ENCODE data around the gene RAB3A. TPM values are rescaled to one million over a fixed set of nuclear protein-coding genes. Genes with fewer than 3 reads are reported as not detected.
A peak's percentile ranks its signal among the peaks of the same experiment; 100 is the strongest.

Gene RAB3A
- total RNA-seq, 1 donor from 2014 or later = 5.6 TPM

- Histone ChIP-seq H3K27me3 (no peaks in the 10 kb centered on the region), H3K27ac (peak overlapping the region; percentile 76), H3K4me3 (no peak overlapping the region), H3K36me3 (no peaks in the 10 kb centered on the region), H3K9me3 (no peaks in the 10 kb centered on the region), H3K4me1 (peaks cover 64% of the 10 kb centered on the region)
- intact Hi-C loops (cut with DNase I) = no loop called here
- DNase-seq (ENCODE audit: extremely low spot score in 2 of 2) = no peak
- TF ChIP-seq, protein P1, sequence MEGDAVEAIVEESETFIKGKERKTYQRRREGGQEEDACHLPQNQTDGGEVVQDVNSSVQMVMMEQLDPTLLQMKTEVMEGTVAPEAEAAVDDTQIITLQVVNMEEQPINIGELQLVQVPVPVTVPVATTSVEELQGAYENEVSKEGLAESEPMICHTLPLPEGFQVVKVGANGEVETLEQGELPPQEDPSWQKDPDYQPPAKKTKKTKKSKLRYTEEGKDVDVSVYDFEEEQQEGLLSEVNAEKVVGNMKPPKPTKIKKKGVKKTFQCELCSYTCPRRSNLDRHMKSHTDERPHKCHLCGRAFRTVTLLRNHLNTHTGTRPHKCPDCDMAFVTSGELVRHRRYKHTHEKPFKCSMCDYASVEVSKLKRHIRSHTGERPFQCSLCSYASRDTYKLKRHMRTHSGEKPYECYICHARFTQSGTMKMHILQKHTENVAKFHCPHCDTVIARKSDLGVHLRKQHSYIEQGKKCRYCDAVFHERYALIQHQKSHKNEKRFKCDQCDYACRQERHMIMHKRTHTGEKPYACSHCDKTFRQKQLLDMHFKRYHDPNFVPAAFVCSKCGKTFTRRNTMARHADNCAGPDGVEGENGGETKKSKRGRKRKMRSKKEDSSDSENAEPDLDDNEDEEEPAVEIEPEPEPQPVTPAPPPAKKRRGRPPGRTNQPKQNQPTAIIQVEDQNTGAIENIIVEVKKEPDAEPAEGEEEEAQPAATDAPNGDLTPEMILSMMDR (IDR thresholded peaks at IDR 0.05) = no peak
- no peak for TF ChIP-seq POLR2A (IDR thresholded peaks at IDR 0.05)
- no peak for TF ChIP-seq POLR2AphosphoS5 (IDR thresholded peaks at IDR 0.05; ENCODE audit: insufficient read depth in 1 of 2, low read depth in 1 of 2)
Observed at GRCh38 chr19:18155095-18156087, 48.5 kb downstream of the RAB3A start.

GRCh38 chr19:18153556-18154134 is 50.2 kb downstream of the RAB3A start:
- TF ChIP-seq POLR2AphosphoS5 (IDR thresholded peaks at IDR 0.05; ENCODE audit: insufficient read depth in 1 of 2, low read depth in 1 of 2) (no peak), POLR2A (IDR thresholded peaks at IDR 0.05) (no peak)
- TF ChIP-seq, protein P1 (IDR thresholded peaks at IDR 0.05) = no peak

GRCh38 chr19:18152817-18153555 is 50.9 kb downstream of the RAB3A start, which contains the start of gene PIK3R2:
Gene PIK3R2, plus strand, starts transcription at chr19:18153163. Its CDS starts 2,717 bp downstream, at chr19:18155880.
- intact Hi-C loops (cut with DNase I) = no loop called here
- no peaks in the 10 kb centered on the region for H3K36me3 ChIP-seq
- H3K4me1 ChIP-seq = peaks cover 56% of the 10 kb centered on the region

More at GRCh38 chr19:18153556-18154134, 50.2 kb downstream of the RAB3A start:
- H3K4me3 ChIP-seq = peak overlapping the region; percentile 93 to 98
- H3K4me1 ChIP-seq = peaks cover 58% of the 10 kb centered on the region
- H3K27ac ChIP-seq = peak overlapping the region; percentile 95
- H3K9me3 ChIP-seq = no peaks in the 10 kb centered on the region
- intact Hi-C loops (cut with DNase I) = no loop called here
- no peak for DNase-seq (ENCODE audit: extremely low spot score in 2 of 2)
- no peaks in the 10 kb centered on the region for H3K36me3 ChIP-seq
- H3K27me3 ChIP-seq = no peaks in the 10 kb centered on the region

DNA sequence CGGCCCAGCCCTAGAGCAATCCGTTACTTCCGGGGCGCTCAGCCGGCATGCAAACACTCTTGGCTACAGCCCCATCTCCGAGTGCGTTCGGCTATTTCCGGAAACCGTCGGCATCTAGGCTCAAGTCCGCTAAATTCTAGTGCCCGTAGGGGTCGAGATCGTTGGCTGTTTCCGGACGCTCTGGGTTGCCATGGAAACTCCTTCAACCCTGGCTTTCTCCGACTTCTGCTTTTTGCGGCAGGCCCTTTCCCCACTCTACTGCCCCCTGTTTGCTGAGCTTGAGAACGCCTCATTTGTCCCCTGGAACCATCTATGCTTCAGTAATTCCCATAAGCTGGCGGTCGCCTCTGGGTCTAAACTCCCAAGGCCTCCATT is 51.4 kb downstream of the RAB3A start:
- H3K36me3 ChIP-seq = no peaks in the 10 kb centered on the region
- H3K4me1 ChIP-seq = peaks cover 51% of the 10 kb centered on the region
- peak overlapping the region; percentile 93 to 98 for H3K4me3 ChIP-seq
- H3K9me3 ChIP-seq = no peaks in the 10 kb centered on the region
- no peaks in the 10 kb centered on the region for H3K27me3 ChIP-seq
- DNase-seq (ENCODE audit: extremely low spot score in 2 of 2) = peak in 1 of 2 donors; percentile 97
- peak overlapping the region; percentile 95 for H3K27ac ChIP-seq
- intact Hi-C loops (cut with DNase I) = no loop called here
- TF ChIP-seq POLR2AphosphoS5 (IDR thresholded peaks at IDR 0.05; ENCODE audit: insufficient read depth in 1 of 2, low read depth in 1 of 2) = no peak
- TF ChIP-seq, protein P1 (IDR thresholded peaks at IDR 0.05) = peak; percentile 29 to 56 (median 41)

More at GRCh38 chr19:18152817-18153555, 50.9 kb downstream of the RAB3A start, which contains the start of gene PIK3R2:
- Histone ChIP-seq H3K27me3 (no peaks in the 10 kb centered on the region), H3K27ac (peak within 1 kb of the TSS; percentile 95), H3K4me3 (peak within 1 kb of the TSS; percentile 93 to 98), H3K9me3 (no peaks in the 10 kb centered on the region)
- DNase-seq (ENCODE audit: extremely low spot score in 2 of 2) = peak in 1 of 2 donors; percentile 98
- TF ChIP-seq POLR2AphosphoS5 (IDR thresholded peaks at IDR 0.05; ENCODE audit: insufficient read depth in 1 of 2, low read depth in 1 of 2) (peak; percentile 44 to 79), POLR2A (IDR thresholded peaks at IDR 0.05) (peak in 1 of 2 donors; percentile 70)
- TF ChIP-seq, protein P1 (IDR thresholded peaks at IDR 0.05) = peak in 1 of 3 experiments; percentile 18

Data from vagina (tissue), 2 donors.